GM19467 (cell line): ENCODE measurements around the gene AGRN.
"Not testable (repeated sequence)": the region's sequence is repeated elsewhere in the genome, so short reads cannot be mapped to it uniquely, and the experiment has no call there.

ENCODE experiments used
- ATAC-seq: cut with Tn5 transposase; IDR thresholded peaks from one replicate; pipeline ENCODE4 v1.9.1; 2021; ENCODE audit warnings: mild to moderate bottlenecking, moderate library complexity; ENCODE audit not compliant: unreplicated experiment

AGRN gene

DNA sequence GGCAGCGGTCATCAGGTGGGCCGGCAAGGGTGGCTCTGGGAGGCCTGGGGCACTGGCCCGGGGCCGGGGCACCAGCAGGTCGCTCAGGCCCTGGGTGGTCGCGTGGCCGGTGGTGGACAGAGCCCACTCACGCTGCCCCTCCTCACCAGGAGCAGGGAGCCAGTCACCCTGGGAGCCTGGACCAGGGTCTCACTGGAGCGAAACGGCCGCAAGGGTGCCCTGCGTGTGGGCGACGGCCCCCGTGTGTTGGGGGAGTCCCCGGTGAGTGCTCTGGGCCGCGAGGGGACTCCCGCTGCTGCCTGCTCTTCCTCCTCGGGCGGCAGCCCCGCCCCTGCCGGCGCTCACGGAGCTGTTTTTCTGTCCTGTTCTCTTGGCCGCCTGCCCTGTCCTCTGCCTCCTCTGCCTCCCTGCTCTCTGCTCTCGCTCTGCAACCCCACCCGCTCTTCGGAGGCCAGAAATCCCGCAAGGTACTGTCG lies 30.7 kb downstream of the AGRN start:
- no peak for ATAC-seq

DNA sequence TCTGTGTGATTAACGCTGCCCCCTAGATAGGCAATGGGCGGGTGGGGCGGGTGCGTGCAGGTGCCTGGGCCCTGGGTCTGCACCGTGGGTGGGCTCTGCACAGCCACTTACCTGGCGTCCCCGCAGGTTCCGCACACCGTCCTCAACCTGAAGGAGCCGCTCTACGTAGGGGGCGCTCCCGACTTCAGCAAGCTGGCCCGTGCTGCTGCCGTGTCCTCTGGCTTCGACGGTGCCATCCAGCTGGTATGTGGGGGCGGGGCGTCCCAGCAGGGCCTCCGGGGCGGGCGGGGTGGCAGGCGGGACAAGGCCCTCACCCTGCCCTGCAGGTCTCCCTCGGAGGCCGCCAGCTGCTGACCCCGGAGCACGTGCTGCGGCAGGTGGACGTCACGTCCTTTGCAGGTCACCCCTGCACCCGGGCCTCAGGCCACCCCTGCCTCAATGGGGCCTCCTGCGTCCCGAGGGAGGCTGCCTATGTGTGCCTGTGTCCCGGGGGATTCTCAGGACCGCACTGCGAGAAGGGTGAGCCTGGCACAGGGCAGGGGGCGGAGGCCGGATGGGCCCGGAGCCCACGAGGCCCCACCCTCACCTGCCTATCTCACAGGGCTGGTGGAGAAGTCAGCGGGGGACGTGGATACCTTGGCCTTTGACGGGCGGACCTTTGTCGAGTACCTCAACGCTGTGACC lies 31.3 kb downstream of the AGRN start:
- ATAC-seq: no peak

GRCh38 chr1:1052003-1052840 lies 32.3 kb downstream of the AGRN start:
- ATAC-seq: no peak

DNA sequence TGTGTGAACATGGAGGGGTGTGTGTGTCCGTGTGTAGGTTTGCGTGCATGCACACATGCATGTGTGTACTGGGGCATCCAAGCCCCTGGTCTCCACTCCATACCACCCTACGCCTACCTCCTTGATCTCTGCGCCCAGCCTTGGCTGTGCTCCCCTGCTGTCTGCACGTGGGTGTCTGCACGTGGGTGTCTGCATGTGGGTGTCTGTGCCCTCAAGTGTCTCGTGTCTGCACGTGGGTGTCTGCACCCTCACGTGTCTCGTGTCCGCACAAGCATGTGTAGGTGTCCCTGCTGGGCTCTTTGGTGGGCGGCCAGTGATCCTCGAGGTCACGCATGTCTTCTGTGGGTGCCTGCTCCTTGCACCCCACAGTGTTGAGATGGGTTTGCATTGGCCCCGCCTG lies 33.1 kb downstream of the AGRN start:
- ATAC-seq: no peak

GRCh38 chr1:1053682-1054081 lies 33.8 kb downstream of the AGRN start:
- no peak for ATAC-seq

DNA sequence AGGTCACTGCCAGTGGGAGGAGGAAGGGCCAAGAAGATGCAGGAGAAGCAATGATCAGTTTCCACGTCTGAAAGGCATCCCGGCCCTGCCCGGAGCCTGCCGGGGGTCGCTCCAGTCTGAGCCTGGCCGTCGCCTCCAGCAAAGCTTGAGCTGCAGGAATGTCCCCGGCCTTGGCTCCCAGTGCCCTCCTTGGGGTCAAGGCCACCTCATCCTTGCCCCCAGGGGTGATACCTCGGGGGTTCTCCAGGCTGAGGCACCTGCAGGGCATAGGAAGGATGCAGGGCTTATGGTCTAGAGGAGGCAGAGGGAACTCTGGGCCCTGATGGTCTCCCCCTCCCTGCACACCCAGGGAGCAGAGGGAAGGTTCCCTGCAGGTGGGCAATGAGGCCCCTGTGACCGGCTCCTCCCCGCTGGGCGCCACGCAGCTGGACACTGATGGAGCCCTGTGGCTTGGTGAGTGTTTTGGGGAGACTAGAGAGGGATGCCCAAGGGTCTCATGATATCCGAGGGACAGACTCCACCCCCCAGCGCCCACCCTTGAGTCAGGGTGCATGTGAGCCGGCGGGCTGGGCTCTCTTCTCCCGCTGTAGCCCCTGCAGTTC lies 34.3 kb downstream of the AGRN start:
- no peak for ATAC-seq

DNA sequence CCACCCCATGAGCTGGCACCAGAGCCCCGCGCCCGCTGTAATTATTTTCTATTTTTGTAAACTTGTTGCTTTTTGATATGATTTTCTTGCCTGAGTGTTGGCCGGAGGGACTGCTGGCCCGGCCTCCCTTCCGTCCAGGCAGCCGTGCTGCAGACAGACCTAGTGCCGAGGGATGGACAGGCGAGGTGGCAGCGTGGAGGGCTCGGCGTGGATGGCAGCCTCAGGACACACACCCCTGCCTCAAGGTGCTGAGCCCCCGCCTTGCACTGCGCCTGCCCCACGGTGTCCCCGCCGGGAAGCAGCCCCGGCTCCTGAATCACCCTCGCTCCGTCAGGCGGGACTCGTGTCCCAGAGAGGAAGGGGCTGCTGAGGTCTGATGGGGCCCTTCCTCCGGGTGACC lies 35.1 kb downstream of the AGRN start:
- ATAC-seq: no peak

DNA sequence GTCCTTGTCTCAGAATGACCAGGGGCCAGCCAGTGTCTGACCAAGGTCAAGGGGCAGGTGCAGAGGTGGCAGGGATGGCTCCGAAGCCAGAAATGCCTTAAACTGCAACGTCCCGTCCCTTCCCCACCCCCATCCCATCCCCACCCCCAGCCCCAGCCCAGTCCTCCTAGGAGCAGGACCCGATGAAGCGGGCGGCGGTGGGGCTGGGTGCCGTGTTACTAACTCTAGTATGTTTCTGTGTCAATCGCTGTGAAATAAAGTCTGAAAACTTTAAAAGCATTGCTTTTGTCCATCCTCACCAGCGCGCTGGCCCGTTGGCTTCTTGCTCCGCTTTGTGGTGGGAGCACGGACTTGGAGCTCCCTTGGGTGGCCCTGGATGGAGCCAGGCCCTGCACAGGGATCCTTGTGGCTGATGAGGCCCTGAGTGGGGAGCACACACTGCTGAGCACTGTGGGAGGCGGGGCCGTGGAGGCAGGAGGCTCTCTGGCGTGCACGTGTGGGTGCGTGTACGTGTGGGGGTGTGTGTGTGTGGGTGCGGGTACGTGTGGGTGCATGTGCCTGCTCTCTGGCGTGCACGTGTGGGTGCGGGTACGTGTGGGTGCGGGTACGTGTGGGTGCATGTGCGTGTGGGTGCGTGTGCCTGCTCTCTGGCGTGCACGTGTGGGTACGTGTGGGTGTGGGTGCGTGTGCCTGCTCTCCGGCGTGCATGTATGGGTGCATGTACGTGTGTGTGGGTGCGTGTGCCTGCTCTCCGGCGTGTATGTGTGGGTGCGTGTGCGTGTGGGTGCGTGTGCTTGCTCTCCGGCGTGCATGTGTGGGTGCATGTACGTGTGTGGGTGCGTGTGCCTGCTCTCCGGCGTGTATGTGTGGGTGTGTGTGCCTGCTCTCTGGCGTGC lies 36.2 kb downstream of the AGRN start:
- ATAC-seq: no peak

- ATAC-seq: not testable (repeated sequence)
Measured at GRCh38 chr1:1057769-1058087, 37.8 kb downstream of the AGRN start.

- ATAC-seq: no peak
Measured at GRCh38 chr1:1058088-1058905, 38.4 kb downstream of the AGRN start.

GRCh38 chr1:1058921-1059493 lies 39.1 kb downstream of the AGRN start:
- peak; percentile 22 for ATAC-seq

DNA sequence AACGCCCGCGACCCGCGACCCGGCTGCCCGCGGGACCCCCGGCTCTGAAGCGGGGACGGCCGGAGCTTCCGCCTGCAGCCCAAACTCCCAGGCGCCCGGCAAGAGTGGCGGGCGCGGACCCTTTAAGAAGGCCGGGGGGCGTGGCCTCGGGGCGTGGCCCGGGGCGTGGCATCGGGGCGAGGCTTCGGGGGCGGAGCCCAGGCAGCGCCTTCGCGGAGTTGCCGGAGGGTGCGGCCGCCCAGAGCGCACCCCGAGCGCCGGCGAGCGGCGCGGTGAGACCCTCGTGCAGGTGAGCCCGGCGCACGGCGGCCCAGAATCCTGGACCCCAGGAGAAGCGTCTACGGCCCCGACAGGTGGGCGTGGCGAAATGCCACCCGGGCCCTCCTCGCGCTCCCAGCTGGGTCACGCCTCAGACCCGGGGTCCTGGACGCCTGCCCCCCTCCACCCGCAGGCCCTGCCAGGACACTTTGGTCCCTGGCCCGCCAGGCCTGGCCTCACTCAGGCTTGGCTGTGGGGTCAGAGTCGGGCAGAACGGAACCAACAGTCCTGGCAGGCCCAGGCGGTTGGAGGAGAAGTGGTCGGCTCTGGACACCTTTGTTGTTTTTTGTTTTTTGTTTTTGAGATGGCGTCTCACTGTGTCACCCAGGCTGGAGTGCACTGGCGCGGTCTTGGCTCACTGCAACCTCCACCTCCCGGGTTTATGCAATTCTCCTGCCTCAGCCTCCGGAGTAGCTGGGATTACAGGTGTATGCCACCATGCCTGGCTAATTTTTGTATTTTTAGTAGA lies 39.8 kb downstream of the AGRN start:
- peak; percentile 58 for ATAC-seq

GRCh38 chr1:1060281-1061000 lies 40.5 kb downstream of the AGRN start:
- ATAC-seq: no peak

GRCh38 chr1:1061682-1062345 lies 41.9 kb downstream of the AGRN start:
- no peak for ATAC-seq

DNA sequence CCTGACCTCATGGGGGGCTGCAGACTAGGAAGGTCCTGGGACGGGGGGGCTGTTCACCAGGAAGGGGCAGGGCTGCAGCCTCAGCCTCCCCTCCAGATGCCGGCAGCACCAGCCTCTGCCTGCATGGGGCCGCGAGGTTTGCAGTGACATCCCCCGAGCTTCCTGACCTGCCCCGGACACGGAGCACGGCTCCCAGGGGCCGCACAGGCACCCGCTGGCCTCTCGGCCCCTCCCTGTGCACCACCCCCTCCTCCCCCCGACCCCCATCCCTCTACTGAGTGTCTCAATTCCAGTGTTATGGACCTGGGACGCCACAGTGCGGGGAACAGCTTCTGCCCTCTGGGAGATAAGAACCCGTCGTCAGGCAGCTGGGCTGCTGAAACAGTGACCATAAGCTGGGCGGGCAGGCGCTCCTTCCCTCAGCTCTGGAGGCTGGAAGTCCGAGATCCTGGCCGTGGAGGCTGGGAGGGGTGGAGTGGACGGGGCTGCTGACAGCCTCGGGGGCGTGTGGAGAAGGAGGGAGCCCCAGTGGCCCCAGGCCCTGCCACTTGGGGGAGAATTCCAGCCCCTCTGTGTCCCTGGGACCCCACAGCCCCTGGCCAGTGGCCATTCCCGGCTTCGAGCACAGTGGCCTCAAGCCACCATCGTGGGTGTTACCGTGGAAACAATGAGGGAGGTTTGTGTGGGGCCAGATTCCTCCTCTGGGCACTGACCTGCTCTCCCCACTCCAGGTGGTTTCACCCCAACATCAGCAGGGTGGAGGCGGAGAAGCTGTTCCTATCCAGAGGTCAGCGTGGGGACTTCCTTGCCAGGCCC lies 42.6 kb downstream of the AGRN start:
- ATAC-seq: no peak

DNA sequence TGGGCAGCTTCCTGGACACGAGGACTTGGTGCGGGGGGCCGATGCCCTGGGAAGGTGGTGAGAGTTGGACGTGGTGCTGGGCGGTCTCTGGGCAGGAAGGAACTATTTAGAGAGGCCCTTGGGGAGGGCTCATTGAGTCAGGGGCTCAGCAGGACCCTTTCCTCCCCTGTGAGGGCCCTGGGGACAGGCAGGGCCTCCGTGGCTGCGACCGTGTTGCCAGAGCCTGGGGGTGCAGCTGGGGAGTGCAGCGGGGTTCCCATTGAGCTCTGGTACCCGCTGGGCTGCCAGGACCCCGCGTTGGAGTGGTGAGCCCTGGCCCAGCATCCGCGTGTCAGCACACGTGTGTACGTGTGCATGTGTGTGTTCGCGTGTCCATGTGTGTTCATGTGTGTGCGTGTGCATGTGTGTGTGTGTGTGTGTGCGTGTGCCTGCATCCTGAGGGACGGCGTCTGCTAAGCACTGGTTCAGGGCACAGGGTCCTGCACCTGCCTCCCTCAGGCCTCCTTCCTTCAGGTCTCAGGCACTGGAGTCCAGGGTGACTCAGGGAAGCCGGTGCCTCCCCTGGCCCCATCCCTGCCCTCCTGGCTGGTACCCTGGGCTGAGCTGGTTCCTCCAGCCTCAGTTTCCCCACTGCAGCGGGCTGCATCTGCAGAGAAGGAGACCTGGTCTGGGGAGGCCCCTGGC lies 43.5 kb downstream of the AGRN start:
- no peak for ATAC-seq
